A375 (cell line): ENCODE results near the gene OR9I1. TPM values are rescaled to one million over a fixed set of nuclear protein-coding genes. Genes with fewer than 3 reads are reported as not detected.

ENCODE experiments used
- total RNA-seq: library from RNA; depleted of rRNA; stranded (reverse); fragments of >200 nt; shearing (Covaris generic); gene quantifications from 2 replicates; pipeline ENCODE4 v1.2.3, GENCODE V29; 2014; rRNA removed

Gene OR9I1, protein sequence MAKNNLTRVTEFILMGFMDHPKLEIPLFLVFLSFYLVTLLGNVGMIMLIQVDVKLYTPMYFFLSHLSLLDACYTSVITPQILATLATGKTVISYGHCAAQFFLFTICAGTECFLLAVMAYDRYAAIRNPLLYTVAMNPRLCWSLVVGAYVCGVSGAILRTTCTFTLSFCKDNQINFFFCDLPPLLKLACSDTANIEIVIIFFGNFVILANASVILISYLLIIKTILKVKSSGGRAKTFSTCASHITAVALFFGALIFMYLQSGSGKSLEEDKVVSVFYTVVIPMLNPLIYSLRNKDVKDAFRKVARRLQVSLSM
- not detected in 2 replicates for total RNA-seq

DNA sequence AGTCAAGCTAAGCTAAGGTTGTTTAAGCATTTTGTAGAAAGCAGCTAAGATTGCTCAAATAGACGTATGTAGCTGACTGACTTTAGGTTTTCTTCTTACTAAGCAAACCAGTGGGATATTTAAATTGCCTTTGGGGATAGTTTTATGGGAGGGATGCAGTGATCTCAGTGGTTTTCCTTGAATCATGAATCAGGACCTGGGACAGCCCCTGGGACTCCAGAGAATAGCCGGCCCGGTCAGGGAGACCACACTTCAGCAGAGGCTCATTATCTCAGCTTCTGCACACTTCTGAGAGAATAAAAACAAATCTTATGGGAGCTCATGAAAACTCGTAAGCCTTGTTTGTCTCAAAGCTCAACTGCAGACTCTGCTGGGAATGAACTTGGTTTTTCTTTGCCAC, at the start of gene OR9I1:
TSS of gene OR9I1 (minus strand) at position 62 of the 400 bp plus-strand sequence. CDS start 6,086 bp downstream, outside the sequence.

Other genes with a start within 250 kb of the OR9I1 start
- not detected in 2 replicates for gene OR9Q1, start 101.6 kb downstream of the OR9I1 start, total RNA-seq
- not detected in 2 replicates for gene OR6Q1, start 94.6 kb downstream of the OR9I1 start, total RNA-seq
- not detected in 2 replicates for gene OR9Q2, start 63.5 kb upstream of the OR9I1 start, total RNA-seq
- gene OR1S2, start 78.6 kb upstream of the OR9I1 start, total RNA-seq, result not detected in 2 replicates
- not detected in 2 replicates for gene OR1S1, start 87.2 kb upstream of the OR9I1 start, total RNA-seq
- not detected in 2 replicates for gene OR10Q1, start 103.4 kb upstream of the OR9I1 start, total RNA-seq
- gene OR10W1, start 142.7 kb upstream of the OR9I1 start, total RNA-seq, result not detected in 2 replicates
- not detected in 2 replicates for gene OR5B17, start 233.5 kb upstream of the OR9I1 start, total RNA-seq